CD14-positive monocyte (primary cell): ENCODE measurements around the gene FITM2. TPM values are rescaled to one million over a fixed set of nuclear protein-coding genes. Genes with fewer than 3 reads are reported as not detected.

ENCODE experiments used
- DNase-seq, 3 donors: peaks; one replicate each; pipeline ENCODE4 v3.0.0-alpha.2; 2011 to 2022
- H2AFZ ChIP-seq: 2 replicates; pipeline ENCODE4 v1.6.0; 2012; ENCODE audit warnings: mild to moderate bottlenecking, low read depth, low read length, inconsistent platforms; ENCODE audit not compliant: insufficient read depth, poor library complexity, severe bottlenecking
- H3K27ac ChIP-seq, 2 donors: 1 replicate in 1 of 2; 2 replicates in 1 of 2; pipeline ENCODE4 v1.5.1; 2012 to 2013; ENCODE audit warnings: low read length in 2 of 2, control low read depth in 1 of 2, inconsistent platforms in 1 of 2, low read depth in 1 of 2, mild to moderate bottlenecking in 1 of 2
- H3K27me3 ChIP-seq, 2 donors: one replicate each; pipeline versions ENCODE4 v1.6.0 to v1.6.1; 2011 to 2013; ENCODE audit warnings: low read length in 2 of 2; ENCODE audit not compliant: control insufficient read depth in 2 of 2, insufficient read depth in 2 of 2
- H3K36me3 ChIP-seq, 2 donors: replicated peaks in 1 of 2; 1 replicate in 1 of 2; 2 replicates in 1 of 2; pipeline versions ENCODE4 v1.5.1 to v1.6.1; 2012 to 2013; ENCODE audit warnings: low read length in 2 of 2, control low read depth in 1 of 2, inconsistent platforms in 1 of 2, mild to moderate bottlenecking in 1 of 2; ENCODE audit not compliant: insufficient read depth in 2 of 2, control insufficient read depth in 1 of 2
- H3K4me1 ChIP-seq, 2 donors: 1 replicate in 1 of 2; 2 replicates in 1 of 2; pipeline versions ENCODE4 v1.5.1 to v1.6.1; 2012 to 2013; ENCODE audit warnings: low read length in 2 of 2, control low read depth in 1 of 2, inconsistent platforms in 1 of 2, mild to moderate bottlenecking in 1 of 2, moderate library complexity in 1 of 2; ENCODE audit not compliant: insufficient read depth in 2 of 2, control insufficient read depth in 1 of 2
- H3K4me2 ChIP-seq: replicated peaks from 2 replicates; pipeline ENCODE3; 2012; ENCODE audit warnings: low read length, moderate library complexity, mild to moderate bottlenecking; ENCODE audit not compliant: poor library complexity, severe bottlenecking; ENCODE audit errors: extremely low read depth
- H3K4me3 ChIP-seq, 3 experiments: fragments of 200-600 bp in 1 of 3; sonication (generic) in 1 of 3; replicated peaks in 1 of 3; 1 replicate in 2 of 3; 2 replicates in 1 of 3; pipeline ENCODE4 v1.5.1; 2011 to 2013; ENCODE audit warnings: low read length in 3 of 3, mild to moderate bottlenecking in 3 of 3, control low read depth in 2 of 3, low read depth in 2 of 3, inconsistent platforms in 1 of 3, moderate library complexity in 1 of 3
- H3K79me2 ChIP-seq: 2 replicates; pipeline ENCODE4 v1.6.0; 2012; ENCODE audit warnings: mild to moderate bottlenecking, control low read depth, inconsistent platforms, low read length, moderate library complexity; ENCODE audit not compliant: insufficient read depth
- H3K9ac ChIP-seq: 2 replicates; pipeline ENCODE4 v1.6.0; 2017; ENCODE audit warnings: low read length, mild to moderate bottlenecking; ENCODE audit not compliant: insufficient read depth, poor library complexity, severe bottlenecking
- H3K9me3 ChIP-seq, 2 donors: replicated peaks in 1 of 2; 1 replicate in 1 of 2; 2 replicates in 1 of 2; pipeline versions ENCODE4 v1.5.1 to v1.6.1; 2012 to 2013; ENCODE audit warnings: low read length in 2 of 2, control low read depth in 1 of 2; ENCODE audit not compliant: control insufficient read depth in 1 of 2, insufficient read depth in 1 of 2
- H4K20me1 ChIP-seq: 2 replicates; pipeline ENCODE4 v1.6.0; 2012; ENCODE audit warnings: mild to moderate bottlenecking, low read length, control low read depth, moderate library complexity; ENCODE audit not compliant: insufficient read depth
- H3K27ac Mint-ChIP-seq, 7 donors: one replicate each; pipeline ENCODE4 v1.8.0; 2020; ENCODE audit warnings: mild to moderate bottlenecking in 7 of 7, mixed read lengths in 7 of 7, moderate library complexity in 6 of 7, inconsistent platforms in 2 of 7
- H3K27me3 Mint-ChIP-seq, 3 donors: one replicate each; pipeline ENCODE4 v1.8.0; 2021 to 2022; ENCODE audit warnings: low read depth in 3 of 3, mild to moderate bottlenecking in 3 of 3, mixed read lengths in 3 of 3, moderate library complexity in 3 of 3, inconsistent platforms in 1 of 3
- H3K36me3 Mint-ChIP-seq, 2 donors: one replicate each; pipeline ENCODE4 v1.8.0; 2020; ENCODE audit warnings: mixed read lengths in 2 of 2, inconsistent platforms in 1 of 2, mild to moderate bottlenecking in 1 of 2
- H3K4me1 Mint-ChIP-seq: one replicate; pipeline ENCODE4 v1.8.0; 2020; ENCODE audit warnings: mild to moderate bottlenecking, mixed read lengths
- H3K4me3 Mint-ChIP-seq, 2 donors: one replicate each; pipeline ENCODE4 v1.8.0; 2020; ENCODE audit warnings: mild to moderate bottlenecking in 2 of 2, mixed read lengths in 2 of 2, moderate library complexity in 1 of 2
- H3K9me3 Mint-ChIP-seq, 7 donors: one replicate each; pipeline ENCODE4 v1.8.0; 2020 to 2022; ENCODE audit warnings: mixed read lengths in 7 of 7, mild to moderate bottlenecking in 6 of 7, moderate library complexity in 6 of 7, inconsistent platforms in 2 of 7
- WGBS: methylation state at CpG from one replicate; pipeline ENCODE4 v1.1.5; 2013; ENCODE audit warnings: missing lambda C conversion rate; ENCODE audit not compliant: insufficient coverage; 5-methylcytosine and 5-hydroxymethylcytosine counted together
- intact Hi-C, 2 donors: fragments of 100-400 bp; cut with micrococcal nuclease; formaldehyde crosslinking; loops; one replicate each; pipeline versions ENCODE4 v1.15.0 to v1.15.1; 2023
- polyA plus RNA-seq, 3 donors: library from polyadenylated mRNA; depleted of rRNA in 1 of 3; unstranded in 2 of 3; stranded (reverse) in 1 of 3; fragments of 300-500 nt in 2 of 3; fragments of >200 nt in 1 of 3; fragmentation: Illumina TruSeq in 2 of 3; gene quantifications; 1 replicate in 2 of 3; 2 replicates in 1 of 3; pipeline ENCODE4 v1.2.3, GENCODE V29; 2012 to 2021
- TF ChIP-seq, protein P1 (sequence below): fragments of 200-600 bp; IDR thresholded peaks from one replicate; pipeline ENCODE4 v1.8.0; 2022; ENCODE audit warnings: antibody characterized with exemption, mild to moderate bottlenecking

Gene FITM2
- polyA plus RNA-seq, 3 donors = 0.32 to 2.2 (median 0.69) TPM

DNA sequence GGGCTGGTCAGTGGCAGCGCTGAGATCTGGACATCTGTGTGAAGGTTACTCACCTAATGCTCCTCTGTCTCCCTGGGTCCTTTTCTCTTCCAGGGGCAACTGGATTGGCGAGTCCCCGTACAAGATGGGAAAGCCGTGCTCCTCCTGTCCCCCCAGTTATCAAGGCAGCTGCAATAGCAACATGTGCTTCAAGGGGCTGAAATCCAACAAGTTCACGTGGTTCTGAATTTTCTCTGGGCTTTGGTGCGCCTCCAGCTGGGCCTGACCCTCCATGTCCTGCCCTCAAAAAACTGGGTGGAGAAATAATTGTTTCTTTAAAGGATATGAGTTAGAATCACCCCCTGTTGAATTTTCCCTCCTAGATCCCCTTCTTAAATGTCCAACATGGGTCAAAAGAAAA lies 39.6 kb upstream of the FITM2 start:
- WGBS = 93% methylated on average over 3 of the region's 6 CpGs
- H3K27ac Mint-ChIP-seq = no peak overlapping the region

DNA sequence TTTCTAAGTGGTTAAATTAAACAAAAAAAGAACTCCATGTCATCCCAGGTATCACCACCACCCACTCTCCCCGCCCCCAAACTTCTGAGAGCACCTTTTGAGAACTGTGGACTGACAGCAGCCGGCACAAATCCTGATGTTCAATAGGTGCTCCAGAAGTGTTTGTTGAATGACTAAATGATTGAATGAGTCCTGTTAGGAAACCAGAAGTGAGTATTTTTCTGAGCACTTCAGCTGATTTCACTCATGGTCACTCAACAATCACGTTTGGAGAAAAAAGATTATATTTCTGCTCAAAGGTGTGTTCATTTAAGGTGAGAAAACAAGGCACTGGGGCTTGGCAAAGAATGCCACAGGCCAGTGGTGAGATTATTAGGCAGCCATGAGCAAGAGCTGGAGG lies 38.3 kb upstream of the FITM2 start:
- Histone ChIP-seq H3K4me1 (no peaks in the 10 kb centered on the region), H3K27me3 (no peaks in the 10 kb centered on the region), H3K79me2 (no peaks in the 10 kb centered on the region), H2AFZ (no peak overlapping the region), H3K9me3 (no peaks in the 10 kb centered on the region), H4K20me1 (no peaks in the 10 kb centered on the region), H3K36me3 (no peaks in the 10 kb centered on the region), H3K27ac (no peak overlapping the region), H3K4me2 (no peak overlapping the region), H3K9ac (no peak overlapping the region), H3K4me3 (no peak overlapping the region)
- H3K36me3 Mint-ChIP-seq = no peaks in the 10 kb centered on the region
- no peak for DNase-seq
- H3K4me3 Mint-ChIP-seq = no peak overlapping the region
- no peaks in the 10 kb centered on the region for H3K9me3 Mint-ChIP-seq
- 90% methylated on average over 2 of the region's 3 CpGs for WGBS
- intact Hi-C loops = no loop called here
- no peaks in the 10 kb centered on the region for H3K4me1 Mint-ChIP-seq
- peaks cover 3 to 4% (median 4%) of the 10 kb centered on the region in 3 donors for H3K27me3 Mint-ChIP-seq
- TF ChIP-seq, protein P1, sequence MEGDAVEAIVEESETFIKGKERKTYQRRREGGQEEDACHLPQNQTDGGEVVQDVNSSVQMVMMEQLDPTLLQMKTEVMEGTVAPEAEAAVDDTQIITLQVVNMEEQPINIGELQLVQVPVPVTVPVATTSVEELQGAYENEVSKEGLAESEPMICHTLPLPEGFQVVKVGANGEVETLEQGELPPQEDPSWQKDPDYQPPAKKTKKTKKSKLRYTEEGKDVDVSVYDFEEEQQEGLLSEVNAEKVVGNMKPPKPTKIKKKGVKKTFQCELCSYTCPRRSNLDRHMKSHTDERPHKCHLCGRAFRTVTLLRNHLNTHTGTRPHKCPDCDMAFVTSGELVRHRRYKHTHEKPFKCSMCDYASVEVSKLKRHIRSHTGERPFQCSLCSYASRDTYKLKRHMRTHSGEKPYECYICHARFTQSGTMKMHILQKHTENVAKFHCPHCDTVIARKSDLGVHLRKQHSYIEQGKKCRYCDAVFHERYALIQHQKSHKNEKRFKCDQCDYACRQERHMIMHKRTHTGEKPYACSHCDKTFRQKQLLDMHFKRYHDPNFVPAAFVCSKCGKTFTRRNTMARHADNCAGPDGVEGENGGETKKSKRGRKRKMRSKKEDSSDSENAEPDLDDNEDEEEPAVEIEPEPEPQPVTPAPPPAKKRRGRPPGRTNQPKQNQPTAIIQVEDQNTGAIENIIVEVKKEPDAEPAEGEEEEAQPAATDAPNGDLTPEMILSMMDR = no peak
- no peak overlapping the region for H3K27ac Mint-ChIP-seq

More for the DNA sequence above, 39.6 kb upstream of the FITM2 start:
- H3K4me3 ChIP-seq = no peak overlapping the region
- H3K9me3 ChIP-seq = no peaks in the 10 kb centered on the region
- no peak overlapping the region for H2AFZ ChIP-seq
- H3K36me3 ChIP-seq = no peaks in the 10 kb centered on the region
- H4K20me1 ChIP-seq = no peaks in the 10 kb centered on the region
- no peaks in the 10 kb centered on the region for H3K4me1 ChIP-seq
- no peaks in the 10 kb centered on the region for H3K27me3 ChIP-seq
- no peaks in the 10 kb centered on the region for H3K9me3 Mint-ChIP-seq
- H3K79me2 ChIP-seq = no peaks in the 10 kb centered on the region
- H3K36me3 Mint-ChIP-seq = no peaks in the 10 kb centered on the region
- H3K4me1 Mint-ChIP-seq = no peaks in the 10 kb centered on the region
- H3K27ac ChIP-seq = no peak overlapping the region
- intact Hi-C loops = no loop called here
- no peak overlapping the region for H3K9ac ChIP-seq
- H3K4me3 Mint-ChIP-seq = no peak overlapping the region
- TF ChIP-seq, protein P1 = no peak
- no peak for DNase-seq
- H3K4me2 ChIP-seq = no peak overlapping the region
- H3K27me3 Mint-ChIP-seq = peaks cover 2 to 4% (median 3%) of the 10 kb centered on the region in 3 donors
